Brain pericyte (primary cell): ENCODE results near the gene NKX6-2.
"Not testable (repeated sequence)": the region's sequence is repeated elsewhere in the genome, so short reads cannot be mapped to it uniquely, and the experiment has no call there.

Experiments
- DNase-seq: peaks from one replicate; pipeline ENCODE4 v3.0.0-alpha.2; 2012; ENCODE audit warnings: low read depth, low spot score

The NKX6-2 gene

GRCh38 chr10:132755166-132755711 is 30.7 kb downstream of the NKX6-2 start:
- no peak for DNase-seq

GRCh38 chr10:132754071-132754470 is 31.9 kb downstream of the NKX6-2 start:
- no peak for DNase-seq

GRCh38 chr10:132753596-132753995 is 32.4 kb downstream of the NKX6-2 start:
- DNase-seq: no peak

GRCh38 chr10:132752961-132753360 is 33.0 kb downstream of the NKX6-2 start:
- no peak for DNase-seq

GRCh38 chr10:132752378-132752777 is 33.6 kb downstream of the NKX6-2 start:
- no peak for DNase-seq

- no peak for DNase-seq
These were observed 35.0 kb downstream of the NKX6-2 start for GRCh38 chr10:132750936-132751335.

- DNase-seq: no peak
These were observed 36.6 kb downstream of the NKX6-2 start for GRCh38 chr10:132749371-132749795.

- DNase-seq: no peak
These were observed 37.2 kb downstream of the NKX6-2 start for GRCh38 chr10:132748545-132749370.

GRCh38 chr10:132748135-132748534 is 37.8 kb downstream of the NKX6-2 start:
- DNase-seq: no peak

GRCh38 chr10:132746801-132747625 is 38.9 kb downstream of the NKX6-2 start:
- no peak for DNase-seq

- no peak for DNase-seq
These were observed 39.6 kb downstream of the NKX6-2 start for GRCh38 chr10:132746386-132746785.

GRCh38 chr10:132745971-132746370 is 40.0 kb downstream of the NKX6-2 start:
- no peak for DNase-seq

GRCh38 chr10:132745511-132745910 is 40.4 kb downstream of the NKX6-2 start:
- DNase-seq: no peak

- DNase-seq: no peak
These were observed 41.1 kb downstream of the NKX6-2 start for GRCh38 chr10:132744839-132745238.

GRCh38 chr10:132743925-132744490 is 41.9 kb downstream of the NKX6-2 start:
- DNase-seq: no peak

- not testable (repeated sequence) for DNase-seq
These were observed 42.6 kb downstream of the NKX6-2 start for GRCh38 chr10:132743196-132743924.

GRCh38 chr10:132742837-132743194 is 43.1 kb downstream of the NKX6-2 start:
- DNase-seq: no peak

GRCh38 chr10:132742167-132742836 is 43.6 kb downstream of the NKX6-2 start:
- DNase-seq: no peak

GRCh38 chr10:132740588-132740987 is 45.4 kb downstream of the NKX6-2 start:
- DNase-seq: no peak

GRCh38 chr10:132739225-132739613 is 46.7 kb downstream of the NKX6-2 start:
- no peak for DNase-seq
